ENCODE measurements around the gene HSBP1L1. TPM values are rescaled to one million over a fixed set of nuclear protein-coding genes. Genes with fewer than 3 reads are reported as not detected.

Gene HSBP1L1
- total RNA-seq, 1 experiment from 2014 or later: 1.1 TPM

DNA sequence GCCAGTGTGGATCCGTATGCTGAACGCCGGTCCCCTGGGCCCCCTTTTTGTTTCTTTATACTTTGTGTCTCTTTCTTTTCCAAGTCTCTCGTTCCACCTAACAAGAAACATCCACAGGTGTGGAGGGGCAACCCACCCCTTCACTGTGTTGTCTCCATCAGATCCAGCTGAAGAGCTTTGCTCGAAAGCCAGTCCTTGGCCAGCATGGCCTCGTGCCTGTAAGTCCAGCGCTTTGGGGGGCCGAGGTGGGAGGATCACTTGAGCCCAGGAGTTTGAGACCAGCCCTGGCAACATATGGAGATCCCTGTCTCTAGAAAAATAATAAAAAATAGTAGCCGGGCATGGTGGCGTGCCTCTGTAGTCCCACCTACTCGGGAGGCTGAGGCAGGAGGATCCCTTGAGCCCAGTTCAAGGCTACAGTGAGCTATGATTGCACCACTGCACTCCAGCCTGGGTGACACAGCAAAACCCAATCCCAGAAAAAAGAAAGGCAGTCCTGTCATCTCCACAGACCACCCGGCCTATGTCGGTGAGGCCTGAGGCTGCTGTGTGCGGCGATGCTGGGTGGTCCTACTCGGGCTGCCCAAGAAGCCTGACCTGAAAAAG is 3.4 kb upstream of the HSBP1L1 start:
- ChIA-PET POLR2A (ENCODE audit: low non-redundant PET) (no interaction called here), CTCF (no interaction called here)
- Histone ChIP-seq H3K27me3 (replicated peaks; ENCODE audit: insufficient read depth, low read depth, low read length, poor library complexity) (no peaks in the 10 kb centered on the region), H3K9me3 (ENCODE audit: low read depth, low read length, poor library complexity, severe bottlenecking) (no peaks in the 10 kb centered on the region), H3K4me1 (ENCODE audit: insufficient read depth, low read length, poor library complexity, severe bottlenecking) (peaks cover 16% of the 10 kb centered on the region), H3K4me3 (ENCODE audit: low read depth, low read length, poor library complexity, severe bottlenecking) (no peak overlapping the region), H3K36me3 (ENCODE audit: insufficient read depth, low read length, poor library complexity, severe bottlenecking) (no peaks in the 10 kb centered on the region), H3K27ac (ENCODE audit: low read depth, low read length, poor library complexity, severe bottlenecking) (no peak overlapping the region)
- no peak for DNase-seq (ENCODE audit: low spot score)
- BruUV-seq (replicated peaks): no TSS peak
- TF ChIP-seq, protein P1, sequence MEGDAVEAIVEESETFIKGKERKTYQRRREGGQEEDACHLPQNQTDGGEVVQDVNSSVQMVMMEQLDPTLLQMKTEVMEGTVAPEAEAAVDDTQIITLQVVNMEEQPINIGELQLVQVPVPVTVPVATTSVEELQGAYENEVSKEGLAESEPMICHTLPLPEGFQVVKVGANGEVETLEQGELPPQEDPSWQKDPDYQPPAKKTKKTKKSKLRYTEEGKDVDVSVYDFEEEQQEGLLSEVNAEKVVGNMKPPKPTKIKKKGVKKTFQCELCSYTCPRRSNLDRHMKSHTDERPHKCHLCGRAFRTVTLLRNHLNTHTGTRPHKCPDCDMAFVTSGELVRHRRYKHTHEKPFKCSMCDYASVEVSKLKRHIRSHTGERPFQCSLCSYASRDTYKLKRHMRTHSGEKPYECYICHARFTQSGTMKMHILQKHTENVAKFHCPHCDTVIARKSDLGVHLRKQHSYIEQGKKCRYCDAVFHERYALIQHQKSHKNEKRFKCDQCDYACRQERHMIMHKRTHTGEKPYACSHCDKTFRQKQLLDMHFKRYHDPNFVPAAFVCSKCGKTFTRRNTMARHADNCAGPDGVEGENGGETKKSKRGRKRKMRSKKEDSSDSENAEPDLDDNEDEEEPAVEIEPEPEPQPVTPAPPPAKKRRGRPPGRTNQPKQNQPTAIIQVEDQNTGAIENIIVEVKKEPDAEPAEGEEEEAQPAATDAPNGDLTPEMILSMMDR (conservative IDR thresholded peaks at IDR 0.05; ENCODE audit: low read depth, low read length): no peak
- no peak for TF ChIP-seq EZH2 (IDR thresholded peaks at IDR 0.05; ENCODE audit: borderline replicate concordance, low read depth, low read length, poor library complexity, severe bottlenecking)
- intact Hi-C loops (cut with micrococcal nuclease; ENCODE audit: unreplicated experiment): loop anchor here (10.0 kb wide), 1 partner anchor 286 kb away; the partner anchor contains the start of gene CTDP1

DNA sequence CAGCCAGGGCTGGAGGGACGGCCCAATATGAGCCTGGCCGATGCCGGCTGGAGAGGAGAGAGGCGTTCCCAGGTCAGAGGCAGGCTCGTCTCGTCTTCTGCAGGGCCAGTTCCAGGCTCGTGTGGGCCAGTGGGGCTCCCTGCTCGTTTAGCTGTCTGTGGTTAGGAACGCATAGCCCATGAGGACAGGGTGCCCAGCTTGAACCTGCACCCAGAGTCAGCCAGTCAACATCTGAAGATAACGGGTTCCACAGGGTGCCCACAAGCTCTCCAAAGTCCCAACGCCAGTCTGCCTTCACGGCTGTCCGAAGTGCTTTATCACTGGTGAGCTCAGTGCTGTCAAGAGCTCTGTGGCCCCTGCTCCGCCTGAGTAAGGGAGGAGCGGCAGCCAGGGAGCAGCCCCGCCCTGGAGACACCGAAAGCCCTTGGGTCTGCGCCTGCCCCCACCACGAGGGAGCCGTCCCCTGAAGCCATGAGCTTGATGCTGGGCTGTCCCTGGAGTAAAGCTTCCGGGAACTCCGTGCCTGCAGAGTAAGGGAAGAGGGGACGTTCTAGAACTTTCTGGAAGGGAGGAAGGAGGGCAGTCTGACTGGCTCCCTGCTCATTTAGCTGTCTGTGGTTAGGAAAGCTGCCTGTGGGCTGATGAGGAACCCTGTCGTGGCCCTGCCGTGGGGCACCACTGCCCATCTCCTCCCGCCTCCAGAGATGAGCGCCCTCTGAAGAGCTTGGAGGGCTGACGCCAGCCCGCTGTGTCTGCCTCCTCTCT is 2.7 kb upstream of the HSBP1L1 start:
- BruUV-seq (replicated peaks): no TSS peak
- Histone ChIP-seq H3K4me3 (ENCODE audit: low read depth, low read length, poor library complexity, severe bottlenecking) (no peak overlapping the region), H3K9me3 (ENCODE audit: low read depth, low read length, poor library complexity, severe bottlenecking) (no peaks in the 10 kb centered on the region), H3K36me3 (ENCODE audit: insufficient read depth, low read length, poor library complexity, severe bottlenecking) (no peaks in the 10 kb centered on the region), H3K27me3 (replicated peaks; ENCODE audit: insufficient read depth, low read depth, low read length, poor library complexity) (no peaks in the 10 kb centered on the region), H3K27ac (ENCODE audit: low read depth, low read length, poor library complexity, severe bottlenecking) (no peak overlapping the region), H3K4me1 (ENCODE audit: insufficient read depth, low read length, poor library complexity, severe bottlenecking) (peaks cover 16% of the 10 kb centered on the region)
- DNase-seq (ENCODE audit: low spot score): no peak
- ChIA-PET CTCF (no interaction called here), POLR2A (ENCODE audit: low non-redundant PET) (no interaction called here)
- intact Hi-C loops (cut with micrococcal nuclease; ENCODE audit: unreplicated experiment): loop anchor here (10.0 kb wide), 1 partner anchor 287 kb away; the partner anchor contains the start of gene CTDP1
- TF ChIP-seq, protein P1 (conservative IDR thresholded peaks at IDR 0.05; ENCODE audit: low read depth, low read length): no peak
- no peak for TF ChIP-seq EZH2 (IDR thresholded peaks at IDR 0.05; ENCODE audit: borderline replicate concordance, low read depth, low read length, poor library complexity, severe bottlenecking)

GRCh38 chr18:79962311-79962710 is 2.1 kb upstream of the HSBP1L1 start:
- Histone ChIP-seq H3K9me3 (ENCODE audit: low read depth, low read length, poor library complexity, severe bottlenecking) (no peaks in the 10 kb centered on the region), H3K27me3 (replicated peaks; ENCODE audit: insufficient read depth, low read depth, low read length, poor library complexity) (no peaks in the 10 kb centered on the region), H3K36me3 (ENCODE audit: insufficient read depth, low read length, poor library complexity, severe bottlenecking) (no peaks in the 10 kb centered on the region), H3K4me1 (ENCODE audit: insufficient read depth, low read length, poor library complexity, severe bottlenecking) (peaks cover 16% of the 10 kb centered on the region), H3K27ac (ENCODE audit: low read depth, low read length, poor library complexity, severe bottlenecking) (no peak overlapping the region), H3K4me3 (ENCODE audit: low read depth, low read length, poor library complexity, severe bottlenecking) (no peak overlapping the region)
- BruUV-seq (replicated peaks): no TSS peak
- POLR2A ChIA-PET (ENCODE audit: low non-redundant PET): no interaction called here
- no peak for TF ChIP-seq EZH2 (IDR thresholded peaks at IDR 0.05; ENCODE audit: borderline replicate concordance, low read depth, low read length, poor library complexity, severe bottlenecking)
- TF ChIP-seq, protein P1 (conservative IDR thresholded peaks at IDR 0.05; ENCODE audit: low read depth, low read length): no peak
- DNase-seq (ENCODE audit: low spot score): no peak
- intact Hi-C loops (cut with micrococcal nuclease; ENCODE audit: unreplicated experiment): loop anchor here (10.0 kb wide), 1 partner anchor 288 kb away; the partner anchor contains the start of gene CTDP1
- CTCF ChIA-PET: no interaction called here

Data from A673 (cell line).